Neuronal stem cell (in vitro differentiated cells): Measurements from ENCODE around the gene RAB6B.

Experiments used
- DNase-seq: peaks from one replicate; pipeline ENCODE4 v3.0.0-alpha.2; 2013; ENCODE audit warnings: low spot score
- H2AFZ ChIP-seq: one replicate; pipeline ENCODE4 v1.6.1; 2013; ENCODE audit warnings: mild to moderate bottlenecking, low read length, inconsistent platforms
- H2AK5ac ChIP-seq: 2 replicates; pipeline ENCODE4 v1.6.1; 2013; ENCODE audit warnings: low read depth, mild to moderate bottlenecking, inconsistent platforms, low read length, moderate library complexity, mixed read lengths
- H2BK120ac ChIP-seq: 2 replicates; pipeline ENCODE4 v1.6.1; 2013; ENCODE audit warnings: low read depth, mild to moderate bottlenecking, inconsistent platforms, low read length, moderate library complexity, mixed read lengths
- H2BK12ac ChIP-seq: one replicate; pipeline ENCODE4 v1.6.1; 2013; ENCODE audit warnings: low read length, inconsistent platforms
- H2BK15ac ChIP-seq: 2 replicates; pipeline ENCODE4 v1.6.1; 2013; ENCODE audit warnings: mild to moderate bottlenecking, low read length, inconsistent platforms, mixed read lengths
- H2BK5ac ChIP-seq: one replicate; pipeline ENCODE4 v1.6.1; 2013; ENCODE audit warnings: inconsistent platforms, mild to moderate bottlenecking, low read length, moderate library complexity
- H3K14ac ChIP-seq: one replicate; pipeline ENCODE4 v1.6.1; 2013; ENCODE audit warnings: low read length, inconsistent platforms
- H3K18ac ChIP-seq: 2 replicates; pipeline ENCODE4 v1.6.1; 2013; ENCODE audit warnings: low read length, inconsistent platforms
- H3K23ac ChIP-seq: 2 replicates; pipeline ENCODE4 v1.6.1; 2013; ENCODE audit warnings: low read depth, mild to moderate bottlenecking, mixed read lengths, low read length, inconsistent platforms; ENCODE audit not compliant: poor library complexity
- H3K27ac ChIP-seq: replicated peaks from 3 replicates; pipeline ENCODE4 v1.5.1; 2013; ENCODE audit warnings: low read length, inconsistent platforms
- H3K27me3 ChIP-seq, 3 experiments: 2 replicates each; pipeline ENCODE4 v1.6.1; 2013; ENCODE audit warnings: low read length in 3 of 3, mild to moderate bottlenecking in 2 of 3, inconsistent platforms in 1 of 3, low read depth in 1 of 3, mixed read lengths in 1 of 3, moderate library complexity in 1 of 3; ENCODE audit not compliant: control insufficient read depth in 3 of 3, insufficient read depth in 3 of 3
- H3K36me3 ChIP-seq, 2 donors: replicated peaks in 1 of 2; 2 replicates each; pipeline ENCODE4 v1.6.1; 2013; ENCODE audit warnings: low read length in 2 of 2; ENCODE audit not compliant: control insufficient read depth in 2 of 2, insufficient read depth in 2 of 2
- H3K4ac ChIP-seq: 2 replicates; pipeline ENCODE4 v1.6.1; 2013; ENCODE audit warnings: inconsistent platforms, mild to moderate bottlenecking, low read length, moderate library complexity
- H3K4me1 ChIP-seq, 2 donors: 1 replicate in 1 of 2; 2 replicates in 1 of 2; pipeline ENCODE4 v1.6.1; 2013; ENCODE audit warnings: low read length in 2 of 2, low read depth in 1 of 2; ENCODE audit not compliant: control insufficient read depth in 2 of 2, insufficient read depth in 1 of 2
- H3K4me2 ChIP-seq: one replicate; pipeline ENCODE4 v1.6.1; 2013; ENCODE audit warnings: mild to moderate bottlenecking, low read length, inconsistent platforms; ENCODE audit not compliant: insufficient read depth, poor library complexity, severe bottlenecking
- H3K4me3 ChIP-seq, 2 donors: 2 replicates each; pipeline ENCODE4 v1.5.1; 2013; ENCODE audit warnings: low read length in 2 of 2, mild to moderate bottlenecking in 2 of 2, inconsistent platforms in 1 of 2, moderate library complexity in 1 of 2
- H3K79me1 ChIP-seq: one replicate; pipeline ENCODE4 v1.6.1; 2013; ENCODE audit warnings: low read depth, mild to moderate bottlenecking, inconsistent platforms, low read length, moderate library complexity
- H3K9ac ChIP-seq: one replicate; pipeline ENCODE4 v1.6.1; 2013; ENCODE audit warnings: mild to moderate bottlenecking, low read depth, low read length, inconsistent platforms; ENCODE audit not compliant: poor library complexity
- H3K9me3 ChIP-seq, 2 donors: replicated peaks in 1 of 2; 2 replicates each; pipeline versions ENCODE3 to v1.6.1; 2013; ENCODE audit warnings: low read length in 2 of 2, mild to moderate bottlenecking in 2 of 2, inconsistent platforms in 1 of 2, low read depth in 1 of 2, mixed read lengths in 1 of 2, moderate library complexity in 1 of 2; ENCODE audit not compliant: control insufficient read depth in 2 of 2, insufficient read depth in 1 of 2
- H4K8ac ChIP-seq: one replicate; pipeline ENCODE4 v1.6.1; 2013; ENCODE audit warnings: low read depth, mild to moderate bottlenecking, inconsistent platforms, low read length, moderate library complexity
- H4K91ac ChIP-seq: one replicate; pipeline ENCODE4 v1.6.1; 2013; ENCODE audit warnings: low read length, low read depth, mild to moderate bottlenecking, inconsistent platforms; ENCODE audit not compliant: poor library complexity
- WGBS, 2 donors: extraction: QIAGEN DNeasy Blood & Tissue Kit; methylation state at CpG; one replicate each; pipeline ENCODE4 v1.1.7; 2013; ENCODE audit warnings: missing lambda C conversion rate in 2 of 2, mixed read lengths in 1 of 2; ENCODE audit not compliant: insufficient read length in 2 of 2, insufficient replicate concordance in 1 of 2; ENCODE audit errors: extremely low coverage in 2 of 2; 5-methylcytosine and 5-hydroxymethylcytosine counted together

Gene RAB6B

DNA sequence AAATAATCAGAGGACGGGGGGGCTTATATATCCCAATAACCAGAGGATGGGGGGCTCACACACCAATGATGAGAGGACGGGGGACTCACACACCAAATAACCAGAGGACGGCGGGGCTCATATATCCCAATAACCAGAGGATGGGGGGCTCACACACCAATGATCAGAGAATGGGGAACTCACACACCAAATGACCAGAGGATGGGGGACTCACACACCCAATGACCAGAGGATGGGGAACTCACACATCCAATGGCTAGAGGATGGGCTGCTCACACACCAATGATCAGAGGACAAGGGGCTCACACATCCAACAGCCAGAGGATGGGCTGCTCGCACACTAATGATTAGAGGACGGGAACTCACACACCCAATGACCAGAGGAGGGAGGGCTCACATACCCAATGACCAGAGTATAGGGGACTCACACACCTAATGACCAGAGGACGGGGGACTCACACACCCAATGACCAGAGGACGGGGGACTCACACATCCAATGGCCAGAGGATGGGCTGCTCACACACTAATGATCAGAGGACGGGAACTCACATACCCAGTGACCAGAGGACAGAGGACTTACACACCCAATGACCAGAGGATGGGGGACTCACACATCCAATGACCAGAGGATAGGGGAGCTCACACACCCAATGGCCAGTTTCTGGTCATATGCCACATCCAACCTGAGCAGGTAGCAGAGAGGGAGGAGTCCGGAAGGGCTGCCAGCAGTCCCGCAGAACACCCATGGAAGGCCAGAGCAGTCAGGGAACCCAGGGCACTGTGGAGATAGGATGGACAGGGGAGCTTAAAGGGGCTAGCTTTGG lies 10.6 kb downstream of the RAB6B start:
- Histone ChIP-seq H2BK15ac (no peak overlapping the region), H3K4ac (no peak overlapping the region), H3K9ac (no peak overlapping the region), H3K4me3 (no peak overlapping the region), H3K4me1 (peaks cover 0 to 15% of the 10 kb centered on the region in 2 donors), H3K27ac (no peak overlapping the region), H3K4me2 (no peak overlapping the region), H3K18ac (no peak overlapping the region), H3K79me1 (peaks cover 5% of the 10 kb centered on the region), H2BK12ac (no peak overlapping the region), H2BK5ac (no peak overlapping the region), H3K9me3 (peaks cover 0 to 4% of the 10 kb centered on the region in 2 donors), H3K36me3 (no peaks in the 10 kb centered on the region), H2AK5ac (no peak overlapping the region), H3K27me3 (peaks cover 0 to 8% (median 0%) of the 10 kb centered on the region in 3 experiments), H3K14ac (no peak overlapping the region), H3K23ac (peak overlapping the region; percentile 21), H4K91ac (no peak overlapping the region), H4K8ac (no peak overlapping the region), H2AFZ (no peak overlapping the region), H2BK120ac (no peak overlapping the region)
- no peak for DNase-seq
- no CpG with 5 or more reads among the region's 11 CpGs for WGBS, 2 donors

DNA sequence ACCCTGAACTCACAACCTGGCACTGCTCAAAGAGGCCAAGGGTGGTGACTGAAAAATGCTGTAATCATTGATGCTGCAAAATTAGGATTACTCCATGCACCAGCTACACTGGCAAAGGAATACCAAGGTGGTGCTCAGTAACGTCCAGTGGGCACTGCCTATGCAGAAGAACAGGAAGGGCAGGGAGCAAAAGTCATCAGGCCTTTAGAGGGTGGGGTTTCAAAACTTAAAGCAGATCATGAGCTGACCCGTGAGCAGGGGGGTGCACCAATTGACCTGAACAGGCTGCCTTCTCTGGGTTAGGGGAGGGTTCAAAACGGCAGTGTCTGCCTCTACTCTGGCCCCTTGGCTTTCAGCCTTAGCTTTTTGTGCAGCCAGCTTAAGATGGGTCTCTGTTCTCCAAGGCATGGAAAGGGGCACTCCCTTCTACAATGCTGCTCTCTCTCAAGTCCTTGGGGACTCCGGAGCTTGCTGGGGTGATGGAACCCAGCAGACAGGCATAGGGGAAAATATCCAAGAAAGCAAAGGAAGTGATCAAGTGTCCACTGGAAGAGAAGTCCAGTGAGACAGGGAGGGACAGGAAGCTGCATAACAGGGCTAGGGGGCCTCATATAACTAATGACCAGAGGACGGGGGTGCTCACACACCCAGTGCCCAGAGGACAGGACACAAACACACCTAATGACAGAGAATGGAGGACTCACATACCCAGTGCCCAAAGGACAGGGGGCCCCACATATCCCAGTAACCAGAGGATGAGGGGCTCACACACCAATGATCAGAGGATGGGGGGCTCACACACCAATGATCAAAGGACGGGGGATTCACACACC lies 11.4 kb downstream of the RAB6B start:
- Histone ChIP-seq H2BK5ac (no peak overlapping the region), H3K27ac (no peak overlapping the region), H3K9ac (no peak overlapping the region), H3K36me3 (no peaks in the 10 kb centered on the region), H4K91ac (no peak overlapping the region), H2AFZ (no peak overlapping the region), H3K79me1 (peaks cover 5% of the 10 kb centered on the region), H2BK12ac (no peak overlapping the region), H3K4me2 (no peak overlapping the region), H3K4me3 (no peak overlapping the region), H3K4ac (no peak overlapping the region), H3K4me1 (peaks cover 0 to 15% of the 10 kb centered on the region in 2 donors), H3K18ac (no peak overlapping the region), H2AK5ac (no peak overlapping the region), H2BK15ac (no peak overlapping the region), H3K14ac (no peak overlapping the region), H3K23ac (no peak overlapping the region), H3K9me3 (peaks cover 0 to 4% of the 10 kb centered on the region in 2 donors), H3K27me3 (peaks cover 0 to 8% (median 0%) of the 10 kb centered on the region in 3 experiments), H2BK120ac (no peak overlapping the region), H4K8ac (no peak overlapping the region)
- no peak for DNase-seq
- WGBS, 2 donors = no CpG with 5 or more reads among the region's 6 CpGs

DNA sequence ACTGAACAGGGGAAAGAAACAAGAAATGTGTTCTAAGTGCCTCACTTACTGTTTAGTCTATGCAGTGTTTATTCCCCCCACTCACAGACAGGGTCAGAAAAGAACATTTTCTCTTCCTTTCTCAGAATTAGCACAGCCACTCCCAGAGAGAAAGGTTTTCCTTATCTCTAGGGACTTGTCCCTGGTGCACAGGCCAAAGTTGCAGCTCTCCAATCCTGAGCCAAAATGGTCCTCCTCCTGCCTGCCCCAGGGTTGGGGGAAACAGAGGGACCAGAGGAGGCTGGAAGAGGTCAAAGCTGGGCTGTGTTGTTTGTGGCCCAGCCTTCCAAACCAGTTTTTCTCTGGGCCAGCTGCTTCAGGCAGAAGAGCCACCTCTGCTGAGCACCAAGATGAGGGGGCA lies 12.0 kb downstream of the RAB6B start:
- H3K27me3 ChIP-seq = peaks cover 0 to 8% (median 0%) of the 10 kb centered on the region in 3 experiments
- peaks cover 0 to 5% of the 10 kb centered on the region in 2 donors for H3K9me3 ChIP-seq
- no peak overlapping the region for H3K4me3 ChIP-seq
- H3K79me1 ChIP-seq = peaks cover 5% of the 10 kb centered on the region
- no peak overlapping the region for H4K91ac ChIP-seq
- peaks cover 0 to 11% of the 10 kb centered on the region in 2 donors for H3K4me1 ChIP-seq
- H3K36me3 ChIP-seq = no peaks in the 10 kb centered on the region
- H3K27ac ChIP-seq = no peak overlapping the region
- H2BK15ac ChIP-seq = no peak overlapping the region
- no peak overlapping the region for H3K14ac ChIP-seq
- no peak overlapping the region for H2AK5ac ChIP-seq
- H2BK5ac ChIP-seq = no peak overlapping the region
- no peak overlapping the region for H3K4me2 ChIP-seq
- no peak overlapping the region for H3K9ac ChIP-seq
- H3K4ac ChIP-seq = no peak overlapping the region
- H3K18ac ChIP-seq = no peak overlapping the region
- no peak overlapping the region for H3K23ac ChIP-seq
- no peak overlapping the region for H2BK12ac ChIP-seq
- DNase-seq = no peak
- H4K8ac ChIP-seq = no peak overlapping the region
- H2AFZ ChIP-seq = no peak overlapping the region
- no peak overlapping the region for H2BK120ac ChIP-seq

DNA sequence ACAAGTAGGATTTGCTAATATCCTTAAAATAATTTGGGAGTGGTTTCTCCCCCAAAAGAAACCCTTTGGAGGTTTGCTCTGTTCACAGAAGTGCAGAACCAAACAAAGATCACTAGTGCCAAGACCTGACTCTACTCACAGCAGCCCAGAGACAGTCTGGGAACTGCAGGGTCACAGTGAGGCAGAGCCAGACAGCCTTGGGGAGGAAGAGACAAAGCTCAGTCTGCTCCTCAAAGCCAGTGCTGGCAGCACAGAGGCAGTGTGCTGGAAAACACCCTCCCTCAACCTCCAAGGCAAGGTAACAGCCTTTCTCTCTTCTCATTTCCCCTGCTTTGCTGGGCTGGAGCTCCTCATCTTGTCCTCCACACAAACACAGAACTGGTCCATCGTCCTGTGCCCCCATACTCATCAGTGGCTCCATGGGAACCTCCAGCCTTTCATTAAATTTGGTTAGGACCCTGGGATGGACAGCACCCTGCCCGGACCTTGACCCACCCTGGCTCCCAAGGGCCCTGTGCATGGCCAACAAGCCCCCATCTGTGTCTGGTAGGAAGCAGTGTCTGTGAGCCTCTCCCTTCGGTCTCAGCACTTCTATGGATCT lies 12.6 kb downstream of the RAB6B start:
- no peak overlapping the region for H3K18ac ChIP-seq
- H2BK120ac ChIP-seq = no peak overlapping the region
- H4K91ac ChIP-seq = no peak overlapping the region
- no peak overlapping the region for H2AK5ac ChIP-seq
- H3K4ac ChIP-seq = no peak overlapping the region
- H3K9me3 ChIP-seq = peaks cover 0 to 5% of the 10 kb centered on the region in 2 donors
- no peak overlapping the region for H3K9ac ChIP-seq
- H2AFZ ChIP-seq = no peak overlapping the region
- H3K4me1 ChIP-seq = peaks cover 0 to 9% of the 10 kb centered on the region in 2 donors
- H3K23ac ChIP-seq = no peak overlapping the region
- peaks cover 4% of the 10 kb centered on the region for H3K79me1 ChIP-seq
- no peaks in the 10 kb centered on the region for H3K36me3 ChIP-seq
- H3K4me3 ChIP-seq = no peak overlapping the region
- no peak for DNase-seq
- H2BK5ac ChIP-seq = no peak overlapping the region
- H2BK12ac ChIP-seq = no peak overlapping the region
- no peak overlapping the region for H3K4me2 ChIP-seq
- H2BK15ac ChIP-seq = no peak overlapping the region
- H3K27ac ChIP-seq = no peak overlapping the region
- H3K14ac ChIP-seq = no peak overlapping the region
- WGBS, 2 donors = no CpG with 5 or more reads among the region's 3 CpGs
- peaks cover 0 to 8% (median 0%) of the 10 kb centered on the region in 3 experiments for H3K27me3 ChIP-seq
- no peak overlapping the region for H4K8ac ChIP-seq
